Regular cardiac myocyte (primary cell): Measurements from ENCODE around the gene CFAP52. TPM values are rescaled to one million over a fixed set of nuclear protein-coding genes. Genes with fewer than 3 reads are reported as not detected.

ENCODE experiments used
- total RNA-seq: library from RNA; depleted of rRNA; stranded (reverse); fragments of >200 nt; gene quantifications from 2 replicates; pipeline ENCODE4 v1.2.3, GENCODE V29; 2014

Gene CFAP52
- 0.38 and 1.4 TPM in 2 replicates for total RNA-seq

GRCh38 chr17:9576521-9577372 is at the start of gene CFAP52:
CFAP52 (plus strand) TSS chr17:9576642; CDS start chr17:9576696, 54 bp downstream.

GRCh38 chr17:9575381-9576101 is 901 bp upstream of the CFAP52 start, which contains the start of gene STX8:
STX8 (minus strand) TSS chr17:9575820; CDS start chr17:9575808, 12 bp downstream.

GRCh38 chr17:9644910-9645751 is 68.7 kb downstream of the CFAP52 start, which contains the start of gene USP43:
USP43 (plus strand) TSS chr17:9645517; CDS start chr17:9645633, 116 bp downstream.

Other genes with a start within 250 kb of the CFAP52 start
- 78.4 and 99.8 TPM in 2 replicates for gene STX8, start 822 bp upstream of the CFAP52 start, total RNA-seq
- gene USP43, start 68.9 kb downstream of the CFAP52 start, total RNA-seq, result 0.19 TPM in 1 of 2 replicates, not detected in the other
- gene DHRS7C, start 214.9 kb downstream of the CFAP52 start, total RNA-seq, result not detected in 2 replicates
- gene GSG1L2, start 245.4 kb downstream of the CFAP52 start, total RNA-seq, result not detected in 2 replicates
- gene GLP2R, start 249.3 kb downstream of the CFAP52 start, total RNA-seq, result not detected in 2 replicates